ENCODE results near the gene FARSA.

- TF ChIP-seq TAF1 (IDR thresholded peaks at IDR 0.05; ENCODE audit: low read depth, low read length), result peak; percentile 98
- TF ChIP-seq POU2F2 (IDR thresholded peaks at IDR 0.05; ENCODE audit: low read depth, low read length), result peak; percentile 95
- peak; percentile 99 for TF ChIP-seq POLR2AphosphoS5 (IDR thresholded peaks at IDR 0.05; ENCODE audit: low read depth, low read length)
Observed at GRCh38 chr19:12945479-12946091, 12.1 kb upstream of the FARSA start, which contains the start of gene RAD23A.

All from GM12891 (cell line).